Breast epithelium (tissue), 4 donors: Measurements from ENCODE around the gene PPP1CA. TPM values are rescaled to one million over a fixed set of nuclear protein-coding genes. Genes with fewer than 3 reads are reported as not detected.
"Not testable (repeated sequence)": the region's sequence is repeated elsewhere in the genome, so short reads cannot be mapped to it uniquely, and the experiment has no call there.

Experiments used
- DNase-seq, 2 donors: peaks; one replicate each; pipeline ENCODE4 v3.0.0-alpha.2; 2019; ENCODE audit warnings: low spot score in 2 of 2
- H3K27ac ChIP-seq, 2 donors: fragments of 200-600 bp; sonication (generic) in 1 of 2; one replicate each; pipeline ENCODE4 v1.5.1; 2016 to 2019; ENCODE audit warnings: mild to moderate bottlenecking in 1 of 2
- H3K27me3 ChIP-seq, 2 donors: fragments of 200-600 bp; sonication (generic) in 1 of 2; one replicate each; pipeline versions ENCODE4 v1.5.1 to v1.6.0; 2017 to 2019; ENCODE audit warnings: control low read depth in 1 of 2, mild to moderate bottlenecking in 1 of 2
- H3K36me3 ChIP-seq: fragments of 200-600 bp; one replicate; pipeline ENCODE4 v1.5.1; 2019
- H3K4me1 ChIP-seq, 2 donors: fragments of 200-600 bp; sonication (generic); one replicate each; pipeline ENCODE4 v1.5.1; 2016 to 2019; ENCODE audit warnings: control low read depth in 1 of 2
- H3K4me3 ChIP-seq, 3 donors: fragments of 200-600 bp; sonication (generic); 1 replicate in 2 of 3; 2 replicates in 1 of 3; pipeline ENCODE4 v1.5.1; 2016 to 2019; ENCODE audit warnings: mild to moderate bottlenecking in 3 of 3, moderate library complexity in 2 of 3
- H3K9me3 ChIP-seq, 2 donors: fragments of 200-600 bp; sonication (generic) in 1 of 2; one replicate each; pipeline ENCODE4 v1.5.1; 2016 to 2019; ENCODE audit warnings: control low read depth in 1 of 2
- CTCF ChIP-seq, 3 donors: fragments of 450-650 bp; IDR thresholded peaks; one replicate each; pipeline ENCODE4 v1.5.1; 2016 to 2017; ENCODE audit warnings: antibody characterized with exemption in 3 of 3, mild to moderate bottlenecking in 3 of 3, moderate library complexity in 3 of 3
- POLR2A ChIP-seq: fragments of 450-650 bp; IDR thresholded peaks from one replicate; pipeline ENCODE4 v1.6.1; 2016; ENCODE audit warnings: antibody characterized with exemption, mild to moderate bottlenecking, moderate library complexity
- POLR2AphosphoS5 ChIP-seq, 3 donors: sonication (generic); formaldehyde crosslinking; IDR thresholded peaks; one replicate each; pipeline ENCODE4 v1.6.1; 2017; ENCODE audit warnings: antibody characterized with exemption in 3 of 3
- intact Hi-C: fragments of 100-400 bp; cut with DNase I; formaldehyde crosslinking; loops from one replicate; pipeline ENCODE4 v1.15.1; 2023; ENCODE audit warnings: low total_unique reads
- total RNA-seq, 3 donors: library from RNA; depleted of rRNA; stranded (reverse); fragments of >200 nt; gene quantifications; one replicate each; pipeline ENCODE4 v1.1.0, GENCODE V29; 2016

PPP1CA gene
- total RNA-seq, 3 donors from 2014 or later = 73.1 to 91.9 (median 76.7) TPM

- no peaks in the 10 kb centered on the region for H3K27me3 ChIP-seq
- no peaks in the 10 kb centered on the region for H3K36me3 ChIP-seq
- no peak for TF ChIP-seq POLR2A
- no peak for TF ChIP-seq CTCF (IDR thresholded peaks at IDR 0.05)
- TF ChIP-seq POLR2AphosphoS5 (IDR thresholded peaks at IDR 0.05) = no peak
- intact Hi-C loops = no loop called here
- DNase-seq = no peak
- H3K4me3 ChIP-seq = peak overlapping the region; percentile 4 to 39 (median 17)
- no peaks in the 10 kb centered on the region for H3K9me3 ChIP-seq
- H3K27ac ChIP-seq = peak overlapping the region in 1 of 2 donors; percentile 19
- peaks cover 11% of the 10 kb centered on the region in 2 donors for H3K4me1 ChIP-seq
Observed at GRCh38 chr11:67404515-67405195, 3.0 kb upstream of the PPP1CA start.

GRCh38 chr11:67403085-67403484, 1.4 kb upstream of the PPP1CA start:
- DNase-seq, H3K9me3 ChIP-seq, H3K36me3 ChIP-seq, H3K27ac ChIP-seq, H3K27me3 ChIP-seq, intact Hi-C loops, H3K4me3 ChIP-seq: not testable (repeated sequence)
- H3K4me1 ChIP-seq = peaks cover 12 to 14% of the 10 kb centered on the region in 2 donors

- Histone ChIP-seq H3K27ac (peak overlapping the region; percentile 92 to 97), H3K4me1 (peaks cover 12 to 14% of the 10 kb centered on the region in 2 donors), H3K4me3 (peak overlapping the region; percentile 33 to 90 (median 88))
- H3K27me3 ChIP-seq, intact Hi-C loops, DNase-seq, H3K36me3 ChIP-seq, H3K9me3 ChIP-seq: not testable (repeated sequence)
Observed at GRCh38 chr11:67402192-67402839, 658 bp upstream of the PPP1CA start.

- intact Hi-C loops = no loop called here
- TF ChIP-seq POLR2AphosphoS5 (IDR thresholded peaks at IDR 0.05) = no peak
- no peak for TF ChIP-seq POLR2A
- TF ChIP-seq CTCF (IDR thresholded peaks at IDR 0.05) = no peak
- H3K4me3 ChIP-seq = peak overlapping the region; percentile 88 to 90 (median 90)
- DNase-seq = no peak
- H3K4me1 ChIP-seq = peaks cover 12 to 14% of the 10 kb centered on the region in 2 donors
- H3K36me3 ChIP-seq = no peaks in the 10 kb centered on the region
- H3K9me3 ChIP-seq = no peaks in the 10 kb centered on the region
- H3K27me3 ChIP-seq = no peaks in the 10 kb centered on the region
- peak overlapping the region; percentile 92 to 97 for H3K27ac ChIP-seq
Observed at GRCh38 chr11:67400942-67401494, 640 bp downstream of the PPP1CA start.

GRCh38 chr11:67400251-67400941, 1.3 kb downstream of the PPP1CA start:
- Histone ChIP-seq H3K27me3 (no peaks in the 10 kb centered on the region), H3K4me3 (peak overlapping the region; percentile 88 to 90 (median 90)), H3K36me3 (no peaks in the 10 kb centered on the region), H3K9me3 (no peaks in the 10 kb centered on the region), H3K4me1 (peaks cover 12 to 14% of the 10 kb centered on the region in 2 donors), H3K27ac (peak overlapping the region; percentile 92 to 97)
- intact Hi-C loops = no loop called here
- TF ChIP-seq POLR2A (no peak), POLR2AphosphoS5 (IDR thresholded peaks at IDR 0.05) (no peak), CTCF (IDR thresholded peaks at IDR 0.05) (no peak)
- no peak for DNase-seq
